ENCODE results near the gene TXNL1. TPM values are rescaled to one million over a fixed set of nuclear protein-coding genes. Genes with fewer than 3 reads are reported as not detected.

Gene TXNL1
- polyA plus RNA-seq, 1 experiment: 38.7 TPM

DNA sequence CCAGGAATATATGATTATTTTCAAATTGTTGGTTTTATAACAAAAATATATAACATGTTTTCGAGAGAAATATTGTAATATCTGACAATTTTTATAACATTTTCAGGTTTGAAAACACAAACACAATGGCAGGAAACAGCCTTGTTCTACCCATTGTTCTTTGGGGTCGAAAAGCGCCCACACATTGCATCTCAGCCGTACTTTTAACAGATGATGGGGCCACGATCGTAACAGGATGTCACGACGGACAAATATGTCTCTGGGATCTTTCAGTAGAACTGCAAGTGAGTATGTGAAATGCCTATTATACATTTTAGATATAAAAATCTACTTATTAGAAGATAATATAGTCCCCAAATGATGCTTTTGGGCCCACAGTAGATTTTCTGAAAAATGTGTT, 34.0 kb upstream of the TXNL1 start:
- POLR2A ChIA-PET: no interaction called here
- TF ChIP-seq, protein P1, sequence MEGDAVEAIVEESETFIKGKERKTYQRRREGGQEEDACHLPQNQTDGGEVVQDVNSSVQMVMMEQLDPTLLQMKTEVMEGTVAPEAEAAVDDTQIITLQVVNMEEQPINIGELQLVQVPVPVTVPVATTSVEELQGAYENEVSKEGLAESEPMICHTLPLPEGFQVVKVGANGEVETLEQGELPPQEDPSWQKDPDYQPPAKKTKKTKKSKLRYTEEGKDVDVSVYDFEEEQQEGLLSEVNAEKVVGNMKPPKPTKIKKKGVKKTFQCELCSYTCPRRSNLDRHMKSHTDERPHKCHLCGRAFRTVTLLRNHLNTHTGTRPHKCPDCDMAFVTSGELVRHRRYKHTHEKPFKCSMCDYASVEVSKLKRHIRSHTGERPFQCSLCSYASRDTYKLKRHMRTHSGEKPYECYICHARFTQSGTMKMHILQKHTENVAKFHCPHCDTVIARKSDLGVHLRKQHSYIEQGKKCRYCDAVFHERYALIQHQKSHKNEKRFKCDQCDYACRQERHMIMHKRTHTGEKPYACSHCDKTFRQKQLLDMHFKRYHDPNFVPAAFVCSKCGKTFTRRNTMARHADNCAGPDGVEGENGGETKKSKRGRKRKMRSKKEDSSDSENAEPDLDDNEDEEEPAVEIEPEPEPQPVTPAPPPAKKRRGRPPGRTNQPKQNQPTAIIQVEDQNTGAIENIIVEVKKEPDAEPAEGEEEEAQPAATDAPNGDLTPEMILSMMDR (IDR thresholded peaks at IDR 0.05; ENCODE audit: insufficient read depth, low read depth, low read length): no peak
- Histone ChIP-seq H3K36me3 (ENCODE audit: control insufficient read depth, insufficient read depth, low read length) (no peaks in the 10 kb centered on the region), H3K4me3 (ENCODE audit: low read depth, low read length) (no peak overlapping the region), H3K27me3 (ENCODE audit: control insufficient read depth, insufficient read depth, low read length) (no peaks in the 10 kb centered on the region)
- DNase-seq (ENCODE audit: low read depth): no peak
- CTCF ChIA-PET: no interaction called here

GRCh38 chr18:56662902-56663301, 24.5 kb upstream of the TXNL1 start:
- TF ChIP-seq, protein P1 (IDR thresholded peaks at IDR 0.05; ENCODE audit: insufficient read depth, low read depth, low read length): no peak

DNA sequence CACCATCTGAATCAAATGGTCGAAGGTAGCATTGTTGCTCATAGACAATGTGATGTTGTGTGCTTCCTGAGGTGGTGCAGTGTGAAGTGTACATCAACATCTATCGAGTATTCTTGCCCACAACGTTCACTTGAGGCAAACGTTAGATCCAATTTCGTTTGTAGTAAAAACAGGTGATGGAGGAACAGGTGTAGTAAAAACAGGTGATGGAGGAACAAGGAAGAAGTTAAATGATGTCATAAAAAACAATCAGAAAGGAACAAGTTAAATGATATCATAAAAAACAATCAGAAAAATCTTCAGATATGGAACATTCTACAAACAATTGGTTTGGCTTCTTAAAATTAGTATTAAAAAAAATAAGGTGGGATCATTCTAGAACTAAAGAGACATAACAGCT, 24.1 kb upstream of the TXNL1 start:
- DNase-seq (ENCODE audit: low read depth): no peak
- TF ChIP-seq, protein P1 (IDR thresholded peaks at IDR 0.05; ENCODE audit: insufficient read depth, low read depth, low read length): no peak
- no peak overlapping the region for H3K4me3 ChIP-seq (ENCODE audit: low read depth, low read length)
- POLR2A ChIA-PET: no interaction called here
- H3K36me3 ChIP-seq (ENCODE audit: control insufficient read depth, insufficient read depth, low read length): 0 out of 2 replicates have a peak, but pooled peaks cover 1% of the 10 kb centered on the region
- CTCF ChIA-PET: interaction anchor here (0.5 to 1.9 kb wide), 4 partner anchors 21 to 230 kb away, joined by 3 to 4 read pairs (median 3); no protein-coding TSS in a partner anchor
- H3K27me3 ChIP-seq (ENCODE audit: control insufficient read depth, insufficient read depth, low read length): no peaks in the 10 kb centered on the region

More at GRCh38 chr18:56662902-56663301, 24.5 kb upstream of the TXNL1 start:
- no peak for DNase-seq (ENCODE audit: low read depth)
- no peak overlapping the region for H3K4me3 ChIP-seq (ENCODE audit: low read depth, low read length)
- no peaks in the 10 kb centered on the region for H3K27me3 ChIP-seq (ENCODE audit: control insufficient read depth, insufficient read depth, low read length)
- ChIA-PET POLR2A (no interaction called here), CTCF (interaction anchor here (0.5 to 1.9 kb wide), 2 partner anchors 23 to 229 kb away, joined by 3 to 4 read pairs; no protein-coding TSS in a partner anchor)
- H3K36me3 ChIP-seq (ENCODE audit: control insufficient read depth, insufficient read depth, low read length): 0 out of 2 replicates have a peak, but pooled peaks cover 1% of the 10 kb centered on the region

- ChIA-PET POLR2A (no interaction called here), CTCF (interaction anchor here (1.0 to 1.9 kb wide), 4 partner anchors 11 to 45 kb away, joined by 3 to 5 read pairs (median 4); partner anchors contain the start of gene WDR7)
- DNase-seq (ENCODE audit: low read depth): no peak
- no peaks in the 10 kb centered on the region for H3K27me3 ChIP-seq (ENCODE audit: control insufficient read depth, insufficient read depth, low read length)
- H3K4me3 ChIP-seq (ENCODE audit: low read depth, low read length): no peak overlapping the region
- 0 out of 2 replicates have a peak, but pooled peaks cover 1% of the 10 kb centered on the region for H3K36me3 ChIP-seq (ENCODE audit: control insufficient read depth, insufficient read depth, low read length)
- TF ChIP-seq, protein P1 (IDR thresholded peaks at IDR 0.05; ENCODE audit: insufficient read depth, low read depth, low read length): no peak
Measured at GRCh38 chr18:56662063-56662408, 23.6 kb upstream of the TXNL1 start.

DNA sequence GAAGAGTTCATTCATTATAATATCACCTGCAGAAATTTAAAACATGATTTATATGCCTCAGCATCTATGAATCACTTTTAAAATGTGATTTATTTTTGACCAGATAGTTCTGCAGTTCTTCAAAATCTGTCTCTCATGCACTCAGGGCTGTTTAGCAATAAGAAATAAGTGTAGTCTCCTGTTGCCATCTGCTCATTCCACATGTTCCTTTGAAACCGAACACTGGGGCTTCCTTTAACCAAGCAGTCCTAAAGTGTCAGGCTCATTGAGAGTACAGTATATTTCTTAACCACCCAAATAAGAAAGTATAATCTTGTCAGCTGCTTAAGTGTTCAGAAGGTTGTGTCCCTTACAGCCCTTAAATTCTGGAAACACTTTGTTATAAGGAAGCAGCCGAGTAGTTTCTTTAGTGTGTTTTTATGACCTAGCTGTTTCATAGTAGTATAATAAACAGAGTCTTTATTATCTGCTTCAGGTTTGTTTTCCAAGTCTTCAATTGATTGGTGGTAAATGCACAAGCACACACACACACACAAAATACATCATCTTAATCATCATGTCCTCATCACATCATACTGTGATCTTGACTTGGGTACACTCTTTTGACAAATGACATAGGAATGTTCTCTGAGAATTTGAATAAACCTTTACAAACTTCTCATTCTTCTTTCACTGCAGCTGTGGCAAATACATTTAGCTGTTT, 23.1 kb upstream of the TXNL1 start:
- Histone ChIP-seq H3K36me3 (ENCODE audit: control insufficient read depth, insufficient read depth, low read length) (0 out of 2 replicates have a peak, but pooled peaks cover 1% of the 10 kb centered on the region), H3K27me3 (ENCODE audit: control insufficient read depth, insufficient read depth, low read length) (no peaks in the 10 kb centered on the region), H3K4me3 (ENCODE audit: low read depth, low read length) (no peak overlapping the region)
- TF ChIP-seq, protein P1 (IDR thresholded peaks at IDR 0.05; ENCODE audit: insufficient read depth, low read depth, low read length): no peak
- no peak for DNase-seq (ENCODE audit: low read depth)
- POLR2A ChIA-PET: no interaction called here
- CTCF ChIA-PET: interaction anchor here (1.0 to 1.9 kb wide), 4 partner anchors 10 to 46 kb away, joined by 3 to 5 read pairs (median 4); partner anchors contain the start of gene WDR7
